Suppressor macrophage treated with lipopolysaccharide for 1 hour (primary cell): Measurements from ENCODE around the gene NPHP4.
"Not testable (repeated sequence)": the region's sequence is repeated elsewhere in the genome, so short reads cannot be mapped to it uniquely, and the experiment has no call there.

Experiments used
- DNase-seq, 3 donors: peaks; one replicate each; pipeline ENCODE4 v3.0.0-alpha.2; 2020 to 2022

The NPHP4 gene

GRCh38 chr1:5909576-5910275 is 82.5 kb downstream of the NPHP4 start:
- no peak for DNase-seq

GRCh38 chr1:5908461-5909375 is 83.5 kb downstream of the NPHP4 start:
- DNase-seq: no peak

GRCh38 chr1:5907966-5908365 is 84.3 kb downstream of the NPHP4 start:
- no peak for DNase-seq

- no peak for DNase-seq
These were observed 84.8 kb downstream of the NPHP4 start for GRCh38 chr1:5907386-5907785.

GRCh38 chr1:5906966-5907365 is 85.3 kb downstream of the NPHP4 start:
- DNase-seq: no peak

GRCh38 chr1:5906116-5906515 is 86.1 kb downstream of the NPHP4 start:
- DNase-seq: no peak

GRCh38 chr1:5905436-5905835 is 86.8 kb downstream of the NPHP4 start:
- DNase-seq: no peak

GRCh38 chr1:5904551-5904950 is 87.7 kb downstream of the NPHP4 start:
- no peak for DNase-seq

GRCh38 chr1:5903680-5904079 is 88.5 kb downstream of the NPHP4 start:
- no peak for DNase-seq

GRCh38 chr1:5903031-5903430 is 89.2 kb downstream of the NPHP4 start:
- DNase-seq: no peak

- DNase-seq: no peak
These were observed 90.4 kb downstream of the NPHP4 start for GRCh38 chr1:5901841-5902240.

GRCh38 chr1:5901150-5901549 is 91.1 kb downstream of the NPHP4 start:
- no peak for DNase-seq

- DNase-seq: no peak
These were observed 94.0 kb downstream of the NPHP4 start for GRCh38 chr1:5898266-5898665.

GRCh38 chr1:5896706-5897660 is 95.2 kb downstream of the NPHP4 start:
- DNase-seq: no peak

- no peak for DNase-seq
These were observed 96.5 kb downstream of the NPHP4 start for GRCh38 chr1:5895446-5896406.

GRCh38 chr1:5893699-5894278 is 98.4 kb downstream of the NPHP4 start:
- DNase-seq: not testable (repeated sequence)

- DNase-seq: no peak
These were observed 99.9 kb downstream of the NPHP4 start for GRCh38 chr1:5892329-5892728.

- no peak for DNase-seq
These were observed 100.5 kb downstream of the NPHP4 start for GRCh38 chr1:5891736-5892135.

- no peak for DNase-seq
These were observed 101.1 kb downstream of the NPHP4 start for GRCh38 chr1:5891137-5891536.

GRCh38 chr1:5890346-5891106 is 101.7 kb downstream of the NPHP4 start:
- no peak for DNase-seq

- DNase-seq: no peak
These were observed 102.3 kb downstream of the NPHP4 start for GRCh38 chr1:5889901-5890300.
